ENCODE data around the gene CDH2.

DNA sequence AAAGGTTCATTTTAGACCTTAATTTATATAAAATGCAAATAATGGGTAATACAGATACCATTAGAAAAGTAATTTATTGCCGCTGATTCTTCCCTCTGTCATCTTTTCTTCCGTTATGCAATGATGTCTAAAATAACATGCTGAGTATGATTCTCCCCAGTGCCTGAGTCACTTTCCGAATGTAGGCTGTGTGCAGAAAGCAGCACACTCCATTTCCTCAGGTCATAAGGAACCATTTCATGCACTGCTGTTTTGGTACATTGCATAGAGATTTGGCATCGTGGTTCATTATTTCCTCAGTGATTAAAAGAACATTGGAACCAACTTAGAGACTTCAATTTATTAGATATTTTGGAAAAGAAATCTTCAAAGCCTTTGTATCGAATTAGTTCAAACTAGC, 173.5 kb downstream of the CDH2 start:
- no peak for TF ChIP-seq RARB (CRISPR knock-in tag; IDR thresholded peaks at IDR 0.05)
- TF ChIP-seq ZC3H10 (CRISPR knock-in tag; IDR thresholded peaks at IDR 0.05): no peak
- TF ChIP-seq, protein P1, sequence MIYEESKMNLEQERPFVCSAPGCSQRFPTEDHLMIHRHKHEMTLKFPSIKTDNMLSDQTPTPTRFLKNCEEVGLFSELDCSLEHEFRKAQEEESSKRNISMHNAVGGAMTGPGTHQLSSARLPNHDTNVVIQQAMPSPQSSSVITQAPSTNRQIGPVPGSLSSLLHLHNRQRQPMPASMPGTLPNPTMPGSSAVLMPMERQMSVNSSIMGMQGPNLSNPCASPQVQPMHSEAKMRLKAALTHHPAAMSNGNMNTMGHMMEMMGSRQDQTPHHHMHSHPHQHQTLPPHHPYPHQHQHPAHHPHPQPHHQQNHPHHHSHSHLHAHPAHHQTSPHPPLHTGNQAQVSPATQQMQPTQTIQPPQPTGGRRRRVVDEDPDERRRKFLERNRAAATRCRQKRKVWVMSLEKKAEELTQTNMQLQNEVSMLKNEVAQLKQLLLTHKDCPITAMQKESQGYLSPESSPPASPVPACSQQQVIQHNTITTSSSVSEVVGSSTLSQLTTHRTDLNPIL (CRISPR knock-in tag; IDR thresholded peaks at IDR 0.05; ENCODE audit: low read depth): no peak
- TF ChIP-seq POU6F1 (CRISPR knock-in tag; IDR thresholded peaks at IDR 0.05; ENCODE audit: borderline replicate concordance, low read depth): no peak
- no peak for TF ChIP-seq TSHZ2 (CRISPR knock-in tag; IDR thresholded peaks at IDR 0.05)
